HG03558 (cell line): ENCODE measurements around the gene CENPP.
"Not testable (repeated sequence)": the region's sequence is repeated elsewhere in the genome, so short reads cannot be mapped to it uniquely, and the experiment has no call there.

Experiments used
- ATAC-seq: cut with Tn5 transposase; IDR thresholded peaks from one replicate; pipeline ENCODE4 v1.9.1; 2021; ENCODE audit warnings: moderate number of reproducible peaks; ENCODE audit not compliant: unreplicated experiment; ENCODE audit errors: extremely low read depth

Gene CENPP

DNA sequence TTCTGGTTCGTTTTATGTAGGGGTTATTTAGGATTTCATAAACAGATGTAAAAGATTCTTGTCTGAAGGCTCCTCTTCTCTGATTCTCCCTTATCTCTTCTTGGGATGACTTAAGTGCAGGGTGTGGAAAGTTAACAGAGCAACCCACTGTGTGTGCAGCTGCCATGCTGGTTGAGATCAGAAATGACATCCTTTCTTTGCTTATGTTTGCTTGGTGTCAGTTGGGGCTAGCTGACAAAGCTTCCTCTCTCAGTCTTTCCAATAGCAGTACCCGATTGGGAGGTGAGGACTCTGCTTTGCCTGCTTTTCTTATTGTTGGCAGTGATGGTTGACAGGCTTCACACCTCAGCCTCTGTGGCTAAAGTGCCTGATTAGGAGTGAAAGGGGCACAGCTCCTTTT is 52.1 kb downstream of the CENPP start:
- no peak for ATAC-seq

DNA sequence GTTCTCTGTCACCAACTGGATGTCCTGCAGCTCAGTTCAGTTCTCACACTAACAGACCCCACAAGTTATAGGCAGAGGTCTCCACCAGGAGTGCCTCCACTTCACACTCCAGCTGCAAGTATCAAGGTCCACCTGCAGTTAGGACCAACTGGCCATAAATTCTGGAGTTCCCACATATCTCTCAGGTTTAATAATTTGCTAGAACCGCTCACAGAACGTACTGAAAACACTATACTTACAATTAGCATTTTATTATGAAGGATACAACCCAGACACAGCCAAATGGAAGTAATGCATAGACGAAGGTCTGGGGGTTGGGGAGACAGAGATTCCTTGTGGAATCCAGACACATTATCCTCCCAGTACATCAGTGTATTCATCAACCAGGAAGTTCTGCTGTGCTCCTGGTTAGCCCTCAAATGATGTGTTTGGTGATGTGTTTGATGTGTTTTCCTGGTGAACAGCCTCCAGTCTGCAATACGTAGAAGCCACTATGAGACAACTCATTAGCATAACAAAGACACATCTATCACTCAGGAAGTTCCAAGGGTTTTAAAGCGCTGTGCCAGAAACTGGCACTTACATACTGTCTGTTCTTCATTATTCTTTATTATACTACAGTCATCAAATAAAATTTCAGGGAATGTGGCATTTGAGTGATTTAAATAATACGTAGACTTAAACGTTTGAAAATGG is 53.3 kb downstream of the CENPP start:
- ATAC-seq, result no peak

- no peak for ATAC-seq
Observed at GRCh38 chr9:92380603-92381002, 54.9 kb downstream of the CENPP start.

- no peak for ATAC-seq
Observed at GRCh38 chr9:92381775-92382174, 56.0 kb downstream of the CENPP start.

DNA sequence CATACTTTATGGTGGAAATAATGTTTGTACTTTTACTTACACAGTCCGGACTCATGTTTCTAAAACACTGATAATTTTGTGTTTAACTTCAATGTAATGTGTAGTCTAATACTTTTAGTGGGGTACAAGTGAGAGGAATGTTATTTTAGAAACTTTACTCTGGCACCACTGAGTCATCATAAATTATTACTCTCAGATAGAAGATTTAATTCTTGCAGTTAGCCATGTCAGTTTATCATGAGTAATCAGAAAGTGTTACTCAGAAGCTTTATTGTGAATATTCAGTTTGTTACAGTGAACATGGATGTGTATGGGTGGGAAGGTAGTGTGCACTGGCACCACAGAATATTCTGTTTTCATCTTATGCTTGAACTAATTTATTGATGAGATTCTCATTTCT is 58.6 kb downstream of the CENPP start:
- ATAC-seq, result no peak

GRCh38 chr9:92385001-92385400 is 59.2 kb downstream of the CENPP start:
- no peak for ATAC-seq

GRCh38 chr9:92385477-92385876 is 59.7 kb downstream of the CENPP start:
- no peak for ATAC-seq

DNA sequence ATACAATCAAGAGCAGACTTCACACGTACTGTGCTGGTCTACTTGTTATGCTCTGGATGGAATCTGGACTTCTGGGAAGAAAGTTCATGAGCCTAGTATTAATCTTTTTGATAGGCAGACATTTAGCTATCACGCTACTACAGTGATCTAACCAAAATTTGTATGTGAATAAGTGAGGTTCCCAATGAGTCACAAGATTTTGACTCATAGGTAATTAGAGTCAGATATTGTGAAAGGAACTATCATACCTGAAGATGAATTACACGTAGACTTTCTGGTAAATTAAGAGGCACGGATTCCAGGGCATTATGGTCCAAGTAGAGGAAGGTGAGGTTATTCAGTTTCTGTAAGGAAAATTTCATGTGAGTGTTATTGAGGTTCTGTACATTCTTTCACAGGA is 60.2 kb downstream of the CENPP start:
- no peak for ATAC-seq

- no peak for ATAC-seq
Observed at GRCh38 chr9:92392690-92393089, 66.9 kb downstream of the CENPP start.

DNA sequence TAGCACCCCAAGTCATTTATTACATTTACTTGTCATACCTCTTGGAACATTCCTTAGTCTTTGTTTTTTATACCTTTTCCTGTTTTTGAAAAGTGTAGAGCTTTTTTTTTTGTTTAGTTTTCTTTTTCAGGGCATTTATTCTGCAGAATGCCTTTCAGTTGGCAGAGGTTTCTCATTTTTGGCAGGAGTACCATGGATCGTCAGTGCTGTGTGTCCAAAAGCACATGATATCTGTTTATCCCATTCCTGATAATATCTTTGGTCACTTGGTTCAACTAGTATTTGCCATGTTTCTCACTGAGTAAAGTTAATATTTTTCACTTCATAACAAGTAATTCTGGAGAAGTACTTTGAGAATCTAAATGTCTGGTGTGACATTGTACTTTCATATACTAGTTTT is 67.9 kb downstream of the CENPP start:
- no peak for ATAC-seq

DNA sequence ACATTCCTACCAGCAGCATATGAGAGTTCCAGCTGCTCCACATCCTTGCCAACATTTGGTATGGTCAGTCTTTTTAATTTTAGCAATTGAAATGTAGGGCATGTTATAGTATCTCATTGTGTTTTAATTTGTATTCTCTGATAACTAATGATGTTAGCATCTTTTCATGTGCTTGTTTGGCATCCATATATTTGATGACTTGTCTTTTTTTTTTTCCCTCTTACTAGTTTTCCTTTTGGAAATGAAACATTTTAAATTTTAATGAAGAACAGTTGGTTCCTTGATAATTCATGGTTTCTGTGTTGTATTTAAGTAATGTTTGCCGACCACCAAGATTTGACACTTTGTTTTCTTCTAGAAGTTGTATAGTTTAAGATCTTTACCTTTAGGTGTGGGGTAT is 69.9 kb downstream of the CENPP start:
- no peak for ATAC-seq

GRCh38 chr9:92397853-92398252 is 72.1 kb downstream of the CENPP start:
- ATAC-seq, result no peak

GRCh38 chr9:92402360-92402759 is 76.6 kb downstream of the CENPP start:
- ATAC-seq, result no peak

GRCh38 chr9:92402826-92403745 is 77.3 kb downstream of the CENPP start:
- ATAC-seq, result no peak

- no peak for ATAC-seq
Observed at GRCh38 chr9:92404042-92404836, 78.5 kb downstream of the CENPP start, which contains the start of gene OGN. TSS of gene OGN (minus strand) at chr9:92404578. CDS start at chr9:92403407, 1,171 bp downstream.

DNA sequence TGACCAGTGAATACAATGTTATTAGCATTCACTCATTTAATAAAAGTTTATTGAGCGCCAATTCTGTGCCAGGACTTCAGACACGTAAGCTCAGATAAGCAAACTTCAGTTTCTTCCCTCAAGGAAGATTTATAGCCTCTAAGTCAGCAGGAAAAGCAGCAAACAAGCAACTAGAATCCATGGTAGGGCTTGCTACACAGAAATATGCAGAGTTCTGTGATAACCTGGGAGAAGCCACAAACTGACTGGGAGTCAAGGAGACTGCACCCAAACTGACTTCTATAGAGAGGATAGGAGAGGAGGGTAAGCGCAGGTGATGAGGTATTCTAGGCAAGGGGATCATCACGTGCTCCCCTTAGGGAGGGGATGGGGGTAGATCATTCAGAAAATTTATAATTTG is 80.1 kb downstream of the CENPP start:
- no peak for ATAC-seq

GRCh38 chr9:92406477-92406876 is 80.7 kb downstream of the CENPP start:
- no peak for ATAC-seq

DNA sequence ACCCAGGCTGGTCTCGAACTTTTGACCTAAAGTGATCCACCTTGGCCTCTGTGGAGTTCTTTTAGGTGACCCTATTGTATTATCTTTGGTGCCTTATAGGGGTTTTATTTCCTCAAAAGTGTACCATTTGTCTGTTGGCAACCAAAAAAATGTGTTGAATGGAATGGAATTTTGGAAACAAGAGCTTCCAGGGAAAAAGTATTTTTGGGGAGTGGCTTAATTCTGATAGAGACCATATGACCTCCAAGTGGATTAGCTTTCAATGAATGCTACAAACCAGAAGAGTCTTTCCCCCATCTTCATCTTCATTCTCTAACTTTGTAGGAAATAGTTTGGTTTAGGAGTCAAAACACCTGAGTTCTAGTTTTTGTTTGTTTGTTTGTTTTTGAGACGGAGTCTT is 82.1 kb downstream of the CENPP start:
- ATAC-seq, result no peak

DNA sequence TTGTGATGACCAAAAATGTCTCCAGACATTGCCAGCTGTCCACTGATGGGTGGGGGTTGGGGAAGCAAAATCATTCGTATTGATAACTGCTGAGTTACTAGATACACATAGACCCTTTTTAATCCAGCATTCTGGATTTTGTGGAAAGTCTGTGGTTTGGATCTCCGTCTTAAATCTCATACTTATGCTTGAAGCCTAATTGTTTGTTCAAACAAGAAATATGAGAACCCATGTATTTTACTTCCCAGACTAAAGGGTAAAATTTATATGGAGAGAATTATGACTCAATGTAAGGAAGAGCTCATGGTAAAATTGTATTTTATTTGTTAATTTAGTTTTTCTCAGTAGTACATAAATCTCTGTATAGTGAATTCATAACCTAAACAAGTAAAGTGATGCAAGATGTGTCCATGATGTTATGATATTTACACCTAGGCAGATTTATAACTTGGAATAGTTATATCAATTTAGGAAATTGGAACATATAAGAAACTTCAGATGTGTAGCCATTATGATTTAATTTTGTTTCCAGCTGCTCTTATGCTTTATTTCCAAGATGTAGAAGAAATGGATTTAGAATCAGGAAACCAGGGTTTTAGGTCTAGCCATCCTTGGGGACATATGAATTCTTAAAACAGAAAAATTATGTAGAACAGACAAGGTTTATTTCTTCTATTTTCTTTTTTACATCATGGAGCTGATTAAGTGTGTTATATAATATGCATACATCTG is 83.2 kb downstream of the CENPP start:
- no peak for ATAC-seq

DNA sequence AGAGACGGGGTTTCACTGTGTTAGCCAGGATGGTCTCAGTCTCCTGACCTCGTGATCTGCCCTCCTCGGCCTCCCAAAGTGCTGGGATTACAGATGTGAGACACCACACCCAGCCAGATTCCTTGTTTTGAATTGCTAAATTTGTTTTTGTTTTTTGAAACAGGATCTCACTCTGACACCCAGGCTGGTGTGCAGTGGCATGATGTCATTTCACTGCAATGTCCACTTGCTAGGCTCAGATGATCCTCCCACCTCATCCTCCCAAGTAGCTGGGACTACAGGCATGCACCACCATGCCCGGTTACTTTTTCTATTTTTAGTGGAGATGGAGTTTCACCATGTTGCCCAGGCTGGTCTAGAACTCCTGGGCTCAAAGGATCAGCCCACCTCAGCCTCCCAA is 85.4 kb downstream of the CENPP start:
- not testable (repeated sequence) for ATAC-seq
